ENCODE measurements around the gene BCL2.

The BCL2 gene

DNA sequence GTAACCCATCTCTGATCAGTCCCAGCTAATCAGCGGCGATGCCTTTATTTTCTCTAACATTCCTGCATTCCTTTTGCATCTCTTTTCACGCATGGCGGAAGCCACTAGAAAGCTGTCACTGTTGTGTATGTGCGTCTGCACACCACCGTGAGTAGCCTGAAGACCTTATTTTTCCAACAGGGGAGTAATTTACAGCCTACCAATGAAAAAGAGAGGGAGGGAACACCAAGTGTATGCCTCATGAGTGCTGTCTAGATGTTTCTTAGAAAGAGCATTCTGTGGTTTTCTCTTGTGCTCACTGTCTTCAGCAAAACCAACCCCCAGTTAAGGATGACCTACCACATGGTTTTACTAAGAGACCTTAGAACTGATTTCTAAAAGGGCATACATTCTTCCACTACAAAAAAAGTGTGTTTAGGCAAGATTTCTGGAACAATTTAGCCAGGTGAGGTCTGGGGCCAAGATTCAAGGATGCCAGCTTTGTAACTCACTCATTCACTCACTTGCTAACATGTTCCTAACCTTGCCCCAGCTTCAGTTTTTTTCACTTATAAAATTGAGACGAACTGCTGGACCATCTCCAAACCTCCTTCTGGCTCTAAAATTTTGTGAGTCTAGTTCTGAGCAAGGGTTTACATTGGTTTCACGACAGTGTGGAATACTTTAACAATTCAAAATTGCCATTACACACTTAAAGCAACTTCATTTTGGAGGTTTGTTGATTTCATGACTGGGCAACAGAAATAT lies 51.4 kb downstream of the BCL2 start:
- TF ChIP-seq TEAD4 (IDR thresholded peaks at IDR 0.05) (no peak), EGR1 (IDR thresholded peaks at IDR 0.05) (no peak), CREB1 (IDR thresholded peaks at IDR 0.05; ENCODE audit: low read depth) (no peak), CEBPB (IDR thresholded peaks at IDR 0.05) (no peak), ZBTB7A (IDR thresholded peaks at IDR 0.05; ENCODE audit: low read depth) (no peak), TCF12 (IDR thresholded peaks at IDR 0.05; ENCODE audit: low read depth) (no peak), RAD21 (IDR thresholded peaks at IDR 0.05; ENCODE audit: low read depth) (no peak), TAF1 (IDR thresholded peaks at IDR 0.05; ENCODE audit: low read depth) (no peak), EP300 (IDR thresholded peaks at IDR 0.05; ENCODE audit: borderline replicate concordance) (no peak)
- TF ChIP-seq, protein P1, sequence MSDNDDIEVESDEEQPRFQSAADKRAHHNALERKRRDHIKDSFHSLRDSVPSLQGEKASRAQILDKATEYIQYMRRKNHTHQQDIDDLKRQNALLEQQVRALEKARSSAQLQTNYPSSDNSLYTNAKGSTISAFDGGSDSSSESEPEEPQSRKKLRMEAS (IDR thresholded peaks at IDR 0.05), result no peak
- TF ChIP-seq, protein P2, sequence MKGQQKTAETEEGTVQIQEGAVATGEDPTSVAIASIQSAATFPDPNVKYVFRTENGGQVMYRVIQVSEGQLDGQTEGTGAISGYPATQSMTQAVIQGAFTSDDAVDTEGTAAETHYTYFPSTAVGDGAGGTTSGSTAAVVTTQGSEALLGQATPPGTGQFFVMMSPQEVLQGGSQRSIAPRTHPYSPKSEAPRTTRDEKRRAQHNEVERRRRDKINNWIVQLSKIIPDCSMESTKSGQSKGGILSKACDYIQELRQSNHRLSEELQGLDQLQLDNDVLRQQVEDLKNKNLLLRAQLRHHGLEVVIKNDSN (IDR thresholded peaks at IDR 0.05), result no peak
- TF ChIP-seq, protein P3, sequence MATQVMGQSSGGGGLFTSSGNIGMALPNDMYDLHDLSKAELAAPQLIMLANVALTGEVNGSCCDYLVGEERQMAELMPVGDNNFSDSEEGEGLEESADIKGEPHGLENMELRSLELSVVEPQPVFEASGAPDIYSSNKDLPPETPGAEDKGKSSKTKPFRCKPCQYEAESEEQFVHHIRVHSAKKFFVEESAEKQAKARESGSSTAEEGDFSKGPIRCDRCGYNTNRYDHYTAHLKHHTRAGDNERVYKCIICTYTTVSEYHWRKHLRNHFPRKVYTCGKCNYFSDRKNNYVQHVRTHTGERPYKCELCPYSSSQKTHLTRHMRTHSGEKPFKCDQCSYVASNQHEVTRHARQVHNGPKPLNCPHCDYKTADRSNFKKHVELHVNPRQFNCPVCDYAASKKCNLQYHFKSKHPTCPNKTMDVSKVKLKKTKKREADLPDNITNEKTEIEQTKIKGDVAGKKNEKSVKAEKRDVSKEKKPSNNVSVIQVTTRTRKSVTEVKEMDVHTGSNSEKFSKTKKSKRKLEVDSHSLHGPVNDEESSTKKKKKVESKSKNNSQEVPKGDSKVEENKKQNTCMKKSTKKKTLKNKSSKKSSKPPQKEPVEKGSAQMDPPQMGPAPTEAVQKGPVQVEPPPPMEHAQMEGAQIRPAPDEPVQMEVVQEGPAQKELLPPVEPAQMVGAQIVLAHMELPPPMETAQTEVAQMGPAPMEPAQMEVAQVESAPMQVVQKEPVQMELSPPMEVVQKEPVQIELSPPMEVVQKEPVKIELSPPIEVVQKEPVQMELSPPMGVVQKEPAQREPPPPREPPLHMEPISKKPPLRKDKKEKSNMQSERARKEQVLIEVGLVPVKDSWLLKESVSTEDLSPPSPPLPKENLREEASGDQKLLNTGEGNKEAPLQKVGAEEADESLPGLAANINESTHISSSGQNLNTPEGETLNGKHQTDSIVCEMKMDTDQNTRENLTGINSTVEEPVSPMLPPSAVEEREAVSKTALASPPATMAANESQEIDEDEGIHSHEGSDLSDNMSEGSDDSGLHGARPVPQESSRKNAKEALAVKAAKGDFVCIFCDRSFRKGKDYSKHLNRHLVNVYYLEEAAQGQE (IDR thresholded peaks at IDR 0.05; ENCODE audit: low read depth), result no peak

GRCh38 chr18:63266888-63267790 lies 52.4 kb downstream of the BCL2 start:
- TF ChIP-seq, protein P3 (IDR thresholded peaks at IDR 0.05; ENCODE audit: low read depth), result no peak
- TF ChIP-seq NFIC (IDR thresholded peaks at IDR 0.05), result no peak
- TF ChIP-seq, protein P1 (IDR thresholded peaks at IDR 0.05), result no peak
- no peak for TF ChIP-seq RAD21 (IDR thresholded peaks at IDR 0.05; ENCODE audit: low read depth)
- TF ChIP-seq EP300 (IDR thresholded peaks at IDR 0.05; ENCODE audit: borderline replicate concordance), result no peak
- no peak for TF ChIP-seq TAF1 (IDR thresholded peaks at IDR 0.05; ENCODE audit: low read depth)
- no peak for TF ChIP-seq TCF12 (IDR thresholded peaks at IDR 0.05; ENCODE audit: low read depth)
- TF ChIP-seq CEBPB (IDR thresholded peaks at IDR 0.05), result no peak
- no peak for TF ChIP-seq FOXM1 (IDR thresholded peaks at IDR 0.05; ENCODE audit: borderline replicate concordance, low read depth)
- TF ChIP-seq ZBTB7A (IDR thresholded peaks at IDR 0.05; ENCODE audit: low read depth), result no peak
- TF ChIP-seq YY1 (IDR thresholded peaks at IDR 0.05; ENCODE audit: low read depth), result no peak
- no peak for TF ChIP-seq TEAD4 (IDR thresholded peaks at IDR 0.05)

GRCh38 chr18:63265326-63265725 lies 54.2 kb downstream of the BCL2 start:
- TF ChIP-seq CEBPB (IDR thresholded peaks at IDR 0.05), result no peak
- TF ChIP-seq TCF12 (IDR thresholded peaks at IDR 0.05; ENCODE audit: low read depth), result no peak
- TF ChIP-seq, protein P3 (IDR thresholded peaks at IDR 0.05; ENCODE audit: low read depth), result no peak
- no peak for TF ChIP-seq TEAD4 (IDR thresholded peaks at IDR 0.05)
- no peak for TF ChIP-seq CREB1 (IDR thresholded peaks at IDR 0.05; ENCODE audit: low read depth)
- no peak for TF ChIP-seq EP300 (IDR thresholded peaks at IDR 0.05; ENCODE audit: borderline replicate concordance)
- TF ChIP-seq NFIC (IDR thresholded peaks at IDR 0.05), result no peak

DNA sequence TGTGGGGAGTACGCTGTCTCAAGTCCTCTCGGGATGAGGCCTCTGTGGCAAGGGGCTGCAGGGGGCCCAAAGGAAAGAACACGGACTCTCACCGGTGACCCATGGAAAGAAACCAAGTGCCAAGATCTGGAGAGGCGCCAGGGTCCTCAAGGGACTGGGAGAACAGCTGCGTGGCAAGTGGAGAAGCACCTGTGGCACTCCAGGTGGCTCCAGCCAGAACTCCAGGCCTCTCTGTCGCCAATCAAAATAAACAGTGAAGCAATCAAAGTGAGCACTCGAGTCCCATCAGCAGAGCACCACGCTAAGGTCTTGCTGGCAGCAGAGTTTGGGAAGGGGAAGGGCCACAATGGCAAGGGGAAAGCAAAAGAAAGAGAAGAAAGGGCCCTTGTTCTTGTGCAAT lies 54.7 kb downstream of the BCL2 start:
- TF ChIP-seq TCF12 (IDR thresholded peaks at IDR 0.05; ENCODE audit: low read depth) (no peak), TAF1 (IDR thresholded peaks at IDR 0.05; ENCODE audit: low read depth) (no peak), CREB1 (IDR thresholded peaks at IDR 0.05; ENCODE audit: low read depth) (no peak), RAD21 (IDR thresholded peaks at IDR 0.05; ENCODE audit: low read depth) (no peak), TEAD4 (IDR thresholded peaks at IDR 0.05) (no peak), EP300 (IDR thresholded peaks at IDR 0.05; ENCODE audit: borderline replicate concordance) (no peak), YY1 (IDR thresholded peaks at IDR 0.05; ENCODE audit: low read depth) (no peak), CEBPB (IDR thresholded peaks at IDR 0.05) (no peak), ZBTB7A (IDR thresholded peaks at IDR 0.05; ENCODE audit: low read depth) (no peak)
- TF ChIP-seq, protein P2 (IDR thresholded peaks at IDR 0.05), result no peak
- TF ChIP-seq, protein P3 (IDR thresholded peaks at IDR 0.05; ENCODE audit: low read depth), result no peak

All from Ishikawa (cell line).